Central memory CD8-positive, alpha-beta T cell (primary cell): ENCODE results near the gene PSMG2.

Experiments
- ATAC-seq: fragments of 150-1000 bp; cut with Tn5 transposase; replicated peaks from 2 replicates; pipeline ENCODE4 v1.10.0; 2022; ENCODE audit warnings: mild to moderate bottlenecking, moderate FRiP score, moderate number of reproducible peaks; ENCODE audit not compliant: poor library complexity, severe bottlenecking; ENCODE audit errors: extremely low read depth
- DNase-seq, 2 donors: peaks; one replicate each; pipeline ENCODE4 v3.0.0; 2021; ENCODE audit warnings: low spot score in 2 of 2
- H3K27ac Mint-ChIP-seq: one replicate; pipeline ENCODE4 v1.8.0; 2022; ENCODE audit warnings: low read depth, mild to moderate bottlenecking, moderate library complexity, mixed read lengths
- H3K27me3 Mint-ChIP-seq: one replicate; pipeline ENCODE4 v1.8.0; 2022; ENCODE audit warnings: mixed read lengths
- H3K36me3 Mint-ChIP-seq: one replicate; pipeline ENCODE4 v1.8.0; 2022; ENCODE audit warnings: mild to moderate bottlenecking, moderate library complexity, mixed read lengths; ENCODE audit not compliant: insufficient read depth
- H3K4me1 Mint-ChIP-seq: one replicate; pipeline ENCODE4 v1.8.0; 2022; ENCODE audit warnings: mixed read lengths
- H3K4me3 Mint-ChIP-seq: one replicate; pipeline ENCODE4 v1.8.0; 2022; ENCODE audit warnings: mild to moderate bottlenecking, moderate library complexity, mixed read lengths
- H3K9me3 Mint-ChIP-seq: one replicate; pipeline ENCODE4 v1.8.0; 2022; ENCODE audit warnings: mixed read lengths

PSMG2 gene

DNA sequence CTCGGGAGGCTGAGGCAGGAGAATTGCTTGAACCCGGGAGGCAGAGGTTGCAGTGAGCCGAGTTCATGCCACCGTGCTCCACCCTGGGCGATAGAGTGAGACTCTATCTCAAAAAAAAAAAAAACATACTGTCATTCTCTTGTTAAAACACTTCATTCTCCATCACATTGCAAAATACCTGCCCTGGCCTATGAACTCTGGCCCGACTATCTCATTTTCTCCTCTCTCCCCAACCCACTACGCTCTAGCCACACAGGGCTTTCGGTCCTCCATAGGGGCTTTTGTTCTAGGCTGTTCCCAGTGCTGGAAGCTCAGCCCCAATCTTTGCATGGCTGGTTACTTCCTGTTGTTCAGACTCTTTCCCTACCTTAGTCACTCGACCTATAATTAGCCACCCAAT lies 10.6 kb upstream of the PSMG2 start:
- H3K36me3 Mint-ChIP-seq, result peaks cover 9% of the 10 kb centered on the region
- no peaks in the 10 kb centered on the region for H3K27me3 Mint-ChIP-seq
- H3K9me3 Mint-ChIP-seq, result no peaks in the 10 kb centered on the region
- DNase-seq (no peak), ATAC-seq (no peak)
- H3K27ac Mint-ChIP-seq, result no peak overlapping the region
- no peaks in the 10 kb centered on the region for H3K4me1 Mint-ChIP-seq
- H3K4me3 Mint-ChIP-seq, result no peak overlapping the region

DNA sequence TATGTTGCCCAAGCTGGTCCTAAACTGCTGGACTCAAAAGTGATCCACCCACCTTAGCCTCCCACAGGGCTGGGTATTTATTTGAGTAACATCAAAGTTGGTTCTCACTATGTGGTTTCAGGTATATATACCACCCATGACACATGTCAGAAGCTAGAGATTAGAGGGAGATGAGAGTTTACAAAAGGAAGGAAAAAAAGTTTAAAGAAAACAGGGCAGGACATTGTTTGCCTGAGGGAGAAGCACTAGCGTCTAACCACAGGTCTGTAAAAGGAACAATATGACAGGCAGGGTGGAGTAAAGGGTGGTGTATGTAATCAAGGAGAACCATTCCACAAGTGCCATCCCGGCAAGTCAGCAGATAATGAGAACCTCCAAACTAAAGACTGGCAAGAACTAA lies 8.8 kb upstream of the PSMG2 start:
- Mint-ChIP-seq H3K36me3 (peaks cover 14% of the 10 kb centered on the region), H3K27me3 (no peaks in the 10 kb centered on the region), H3K27ac (no peak overlapping the region), H3K9me3 (no peaks in the 10 kb centered on the region), H3K4me1 (no peaks in the 10 kb centered on the region), H3K4me3 (no peak overlapping the region)
- no peak for ATAC-seq
- no peak for DNase-seq

DNA sequence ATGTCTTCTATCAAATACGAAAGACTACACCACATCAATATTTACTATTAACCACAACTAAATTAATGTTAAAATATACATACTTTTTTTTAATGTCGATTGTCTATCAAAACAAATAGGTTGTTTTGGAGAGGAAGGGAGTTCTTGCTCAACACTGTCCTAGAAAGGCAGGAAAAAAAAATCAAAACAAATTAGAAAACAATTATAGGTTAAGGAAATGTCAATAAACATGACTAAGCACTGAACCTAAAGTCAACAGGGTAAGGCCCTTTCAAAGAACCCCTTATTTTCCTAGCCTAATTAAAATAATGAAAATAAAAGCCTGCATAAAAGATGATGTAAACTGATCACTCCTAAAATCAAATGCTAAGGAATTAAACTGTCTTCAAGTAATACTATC lies 3.1 kb upstream of the PSMG2 start:
- ATAC-seq, result no peak
- DNase-seq, result no peak
- H3K4me1 Mint-ChIP-seq, result peaks cover 34% of the 10 kb centered on the region
- H3K36me3 Mint-ChIP-seq, result peaks cover 27% of the 10 kb centered on the region
- no peaks in the 10 kb centered on the region for H3K9me3 Mint-ChIP-seq
- no peak overlapping the region for H3K4me3 Mint-ChIP-seq
- H3K27ac Mint-ChIP-seq, result no peak overlapping the region
- H3K27me3 Mint-ChIP-seq, result no peaks in the 10 kb centered on the region

DNA sequence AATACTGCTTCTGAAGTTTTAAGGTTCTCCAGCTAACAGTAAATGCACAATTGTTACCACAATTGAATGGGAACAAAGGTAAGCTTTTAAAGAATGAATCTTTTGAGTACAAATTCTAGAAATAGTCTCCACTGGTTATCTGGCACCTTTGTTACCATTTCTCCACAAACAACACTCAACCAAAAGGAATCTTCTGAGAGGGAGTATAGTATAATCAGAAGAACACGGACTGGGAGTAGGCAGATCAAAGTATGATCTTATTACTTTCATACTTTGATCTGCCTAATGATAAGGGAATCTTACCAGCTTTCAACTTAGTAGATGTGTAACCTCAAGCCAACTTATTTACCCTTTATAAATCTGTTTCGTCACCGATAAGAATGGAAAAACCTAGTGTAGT lies 1.7 kb upstream of the PSMG2 start:
- Mint-ChIP-seq H3K27ac (peak overlapping the region; percentile 95), H3K9me3 (no peaks in the 10 kb centered on the region), H3K4me3 (peak overlapping the region; percentile 91), H3K4me1 (peaks cover 45% of the 10 kb centered on the region), H3K36me3 (peaks cover 30% of the 10 kb centered on the region), H3K27me3 (no peaks in the 10 kb centered on the region)
- ATAC-seq (no peak), DNase-seq (no peak)

DNA sequence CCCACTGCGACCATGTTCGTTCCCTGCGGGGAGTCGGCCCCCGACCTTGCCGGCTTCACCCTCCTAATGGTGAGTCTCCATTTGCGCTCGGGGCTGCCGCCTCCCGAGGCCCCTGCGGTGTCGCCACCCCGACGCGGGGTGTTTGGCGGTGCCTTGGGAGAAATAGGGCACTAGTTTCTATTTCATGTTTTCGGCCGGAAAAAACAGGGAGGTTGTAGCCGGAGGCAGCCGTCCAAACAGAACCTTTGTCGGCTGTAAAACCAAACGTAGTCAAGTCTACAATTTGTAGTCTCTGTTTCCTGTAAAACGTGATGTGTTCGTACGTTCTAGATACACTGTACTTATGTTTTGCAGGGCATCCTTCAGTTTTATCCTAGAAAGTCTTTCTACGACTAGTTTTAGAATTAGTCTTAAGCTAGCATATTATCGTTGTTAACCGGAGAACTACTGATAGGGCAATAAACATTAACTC lies 290 bp downstream of the PSMG2 start:
- Mint-ChIP-seq H3K27ac (peak overlapping the region; percentile 95), H3K36me3 (peaks cover 40% of the 10 kb centered on the region), H3K4me1 (peaks cover 50% of the 10 kb centered on the region), H3K4me3 (peak overlapping the region; percentile 91), H3K9me3 (no peaks in the 10 kb centered on the region), H3K27me3 (no peaks in the 10 kb centered on the region)
- DNase-seq, result no peak
- peak; percentile 55 for ATAC-seq

DNA sequence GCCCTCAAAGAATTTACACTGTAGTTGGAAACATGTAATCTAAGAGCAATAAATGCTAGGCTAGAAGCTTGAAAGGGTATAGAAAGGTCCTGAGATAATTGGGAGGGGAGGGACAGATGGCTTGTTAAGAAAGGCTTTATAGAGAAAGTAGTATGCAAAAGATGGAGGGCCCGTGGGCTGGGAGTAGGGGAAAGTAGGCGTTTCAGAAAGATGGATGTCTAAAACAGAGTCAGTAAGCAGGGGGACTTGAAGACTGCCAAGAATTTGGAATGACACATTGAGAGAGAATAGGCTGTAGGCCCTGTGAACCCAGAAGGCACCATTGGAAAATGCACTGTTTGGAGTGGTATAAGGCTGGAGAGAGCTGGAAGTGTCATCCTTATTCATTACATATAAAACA lies 822 bp downstream of the PSMG2 start:
- DNase-seq (no peak), ATAC-seq (no peak)
- Mint-ChIP-seq H3K9me3 (no peaks in the 10 kb centered on the region), H3K4me3 (peak overlapping the region; percentile 91), H3K4me1 (peaks cover 50% of the 10 kb centered on the region), H3K36me3 (peaks cover 42% of the 10 kb centered on the region), H3K27me3 (no peaks in the 10 kb centered on the region), H3K27ac (peak overlapping the region; percentile 95)

DNA sequence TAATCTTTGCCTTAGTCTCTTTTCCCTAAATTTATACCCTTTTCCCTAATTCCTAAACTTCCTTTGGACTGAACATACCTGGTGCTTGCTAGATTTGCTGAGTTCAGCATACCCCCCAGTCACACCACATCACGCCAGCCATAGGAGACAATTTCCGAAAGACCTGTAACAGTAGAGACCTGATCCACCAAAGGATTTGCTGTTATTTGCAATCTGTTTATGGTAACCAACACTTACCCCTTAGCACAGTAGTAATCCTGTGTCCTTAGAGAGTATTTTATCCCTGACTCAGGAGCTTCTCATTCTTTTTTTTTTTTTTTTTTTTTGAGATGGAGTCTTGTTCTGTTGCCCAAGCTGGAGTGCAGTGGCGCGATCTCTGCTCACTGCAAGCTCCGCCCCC lies 8.6 kb downstream of the PSMG2 start:
- no peak overlapping the region for H3K4me3 Mint-ChIP-seq
- no peak overlapping the region for H3K27ac Mint-ChIP-seq
- peaks cover 10% of the 10 kb centered on the region for H3K4me1 Mint-ChIP-seq
- no peaks in the 10 kb centered on the region for H3K9me3 Mint-ChIP-seq
- H3K27me3 Mint-ChIP-seq, result no peaks in the 10 kb centered on the region
- peaks cover 72% of the 10 kb centered on the region for H3K36me3 Mint-ChIP-seq
- DNase-seq (no peak), ATAC-seq (no peak)

DNA sequence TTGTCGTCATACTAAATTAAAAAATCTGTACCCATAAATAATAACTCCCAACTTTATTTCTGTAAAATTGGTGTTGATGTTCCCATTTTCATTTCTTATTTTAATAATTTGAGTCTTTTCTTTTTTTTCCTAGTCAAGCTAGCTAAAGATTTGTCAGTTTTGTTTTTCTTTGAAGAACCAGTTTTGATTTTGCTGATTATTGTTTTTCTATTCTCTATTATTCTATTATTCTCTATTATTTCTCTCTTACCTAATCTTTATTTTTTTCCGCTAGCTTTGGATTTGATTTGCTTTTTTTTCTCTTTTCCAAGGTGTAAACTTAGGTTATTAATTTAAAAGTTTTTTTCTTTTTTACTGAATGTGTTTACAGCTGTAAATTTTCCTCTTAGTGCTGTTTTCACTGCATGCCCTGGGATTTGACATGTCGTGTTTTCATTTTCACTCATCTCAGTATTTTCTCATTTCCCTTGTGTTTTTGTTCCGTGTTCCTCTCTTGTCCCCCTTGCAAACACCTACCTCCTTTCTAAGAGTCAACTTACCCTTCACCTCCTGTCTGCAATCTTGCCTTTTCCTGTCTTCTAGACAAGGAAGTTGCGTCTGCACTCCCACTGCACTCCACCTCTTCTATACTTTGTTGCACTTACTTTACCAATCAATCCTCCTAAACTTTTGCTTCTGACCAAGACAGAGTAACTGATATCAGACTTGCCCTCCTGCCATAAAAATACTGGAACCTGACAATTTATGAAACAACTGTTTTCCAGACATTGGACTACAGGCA lies 18.8 kb downstream of the PSMG2 start:
- no peak for ATAC-seq
- no peaks in the 10 kb centered on the region for H3K9me3 Mint-ChIP-seq
- H3K27me3 Mint-ChIP-seq, result no peaks in the 10 kb centered on the region
- H3K4me1 Mint-ChIP-seq, result peaks cover 4% of the 10 kb centered on the region
- H3K27ac Mint-ChIP-seq, result peak overlapping the region; percentile 1
- DNase-seq, result no peak
- H3K4me3 Mint-ChIP-seq, result no peak overlapping the region
- H3K36me3 Mint-ChIP-seq, result peaks cover 72% of the 10 kb centered on the region

DNA sequence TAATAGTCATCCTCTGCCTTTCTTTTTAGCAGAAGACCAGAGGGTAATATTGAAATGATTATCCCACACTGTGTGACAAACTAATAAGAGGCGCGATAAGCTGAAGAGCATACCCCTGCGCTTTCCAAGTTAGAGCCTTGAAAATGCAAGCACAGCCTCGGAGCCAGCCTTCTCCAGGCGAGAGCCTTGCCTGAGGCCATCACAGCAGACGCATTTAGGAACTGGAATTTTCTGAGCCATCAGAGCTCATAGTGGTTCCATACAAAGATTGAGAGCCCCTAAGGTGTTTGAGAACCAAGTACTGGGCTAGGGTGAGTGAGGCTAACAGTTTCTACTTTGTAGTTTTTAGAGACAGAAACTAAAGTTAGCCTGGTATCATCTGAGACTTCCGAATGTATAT lies 19.9 kb downstream of the PSMG2 start:
- no peak for DNase-seq
- no peak overlapping the region for H3K27ac Mint-ChIP-seq
- no peak overlapping the region for H3K4me3 Mint-ChIP-seq
- H3K36me3 Mint-ChIP-seq, result peaks cover 67% of the 10 kb centered on the region
- H3K9me3 Mint-ChIP-seq, result no peaks in the 10 kb centered on the region
- H3K4me1 Mint-ChIP-seq, result peaks cover 11% of the 10 kb centered on the region
- no peaks in the 10 kb centered on the region for H3K27me3 Mint-ChIP-seq
- no peak for ATAC-seq

DNA sequence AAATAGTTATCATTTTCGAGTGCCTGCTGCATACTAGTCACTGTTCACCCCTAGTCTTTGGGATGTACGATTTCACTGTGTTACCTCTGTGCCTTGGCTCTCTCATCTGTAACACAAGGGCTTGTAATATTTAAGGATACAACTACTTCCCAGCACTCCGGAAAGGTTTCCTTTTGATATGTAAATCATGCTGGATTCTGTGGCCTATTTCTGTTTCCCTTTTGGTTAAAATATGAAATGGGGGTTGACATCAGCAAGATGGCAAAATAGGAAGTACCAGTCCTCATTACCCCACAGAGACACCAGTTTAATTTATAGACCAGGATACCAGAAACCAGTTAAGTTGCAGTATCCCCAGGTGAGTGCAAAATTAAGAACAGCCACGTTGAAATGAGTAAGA lies 23.5 kb downstream of the PSMG2 start:
- no peaks in the 10 kb centered on the region for H3K9me3 Mint-ChIP-seq
- no peak for ATAC-seq
- H3K36me3 Mint-ChIP-seq, result peaks cover 36% of the 10 kb centered on the region
- no peak overlapping the region for H3K27ac Mint-ChIP-seq
- no peaks in the 10 kb centered on the region for H3K27me3 Mint-ChIP-seq
- peaks cover 11% of the 10 kb centered on the region for H3K4me1 Mint-ChIP-seq
- H3K4me3 Mint-ChIP-seq, result no peak overlapping the region
- DNase-seq, result no peak

DNA sequence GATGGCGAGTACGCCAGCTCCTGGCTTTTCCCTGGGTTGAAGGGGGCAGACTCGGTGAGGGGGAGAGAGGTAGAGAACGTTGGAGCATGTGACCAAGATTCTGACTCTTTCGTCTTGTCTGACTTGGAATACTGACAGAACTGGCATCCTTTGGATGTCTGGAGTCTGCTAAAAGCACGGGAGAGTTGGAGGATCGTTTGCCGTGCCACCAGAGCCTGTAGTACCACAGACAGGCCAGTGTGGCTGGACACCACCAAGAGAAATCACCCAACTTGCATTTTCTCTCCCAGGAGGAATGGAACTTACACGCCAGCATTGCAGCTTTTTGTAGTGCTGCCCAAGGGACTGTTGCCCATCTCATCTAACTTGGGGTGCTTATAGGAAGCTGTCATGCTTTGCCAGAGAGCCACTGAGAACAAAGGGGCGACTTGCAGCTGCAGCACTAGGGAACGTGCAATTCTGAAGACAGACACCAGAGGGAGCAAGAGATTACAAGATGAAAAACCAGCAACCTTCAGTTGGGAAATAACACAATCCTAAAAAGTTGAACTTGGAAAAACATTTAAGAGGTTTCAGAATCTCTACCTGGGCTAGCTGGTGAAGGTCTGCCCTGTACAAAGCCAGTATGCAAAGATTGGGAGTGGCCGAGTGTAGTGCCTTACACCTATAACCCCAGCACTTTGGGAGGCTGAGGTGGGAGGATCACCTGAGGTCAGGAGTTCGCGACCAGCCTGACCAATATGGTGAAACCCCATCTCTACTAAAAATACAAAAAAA lies 24.1 kb downstream of the PSMG2 start:
- H3K4me1 Mint-ChIP-seq, result peaks cover 11% of the 10 kb centered on the region
- peak; percentile 43 to 52 for DNase-seq
- no peaks in the 10 kb centered on the region for H3K9me3 Mint-ChIP-seq
- H3K27me3 Mint-ChIP-seq, result no peaks in the 10 kb centered on the region
- H3K36me3 Mint-ChIP-seq, result peaks cover 31% of the 10 kb centered on the region
- ATAC-seq, result no peak
- H3K27ac Mint-ChIP-seq, result no peak overlapping the region
- H3K4me3 Mint-ChIP-seq, result no peak overlapping the region

DNA sequence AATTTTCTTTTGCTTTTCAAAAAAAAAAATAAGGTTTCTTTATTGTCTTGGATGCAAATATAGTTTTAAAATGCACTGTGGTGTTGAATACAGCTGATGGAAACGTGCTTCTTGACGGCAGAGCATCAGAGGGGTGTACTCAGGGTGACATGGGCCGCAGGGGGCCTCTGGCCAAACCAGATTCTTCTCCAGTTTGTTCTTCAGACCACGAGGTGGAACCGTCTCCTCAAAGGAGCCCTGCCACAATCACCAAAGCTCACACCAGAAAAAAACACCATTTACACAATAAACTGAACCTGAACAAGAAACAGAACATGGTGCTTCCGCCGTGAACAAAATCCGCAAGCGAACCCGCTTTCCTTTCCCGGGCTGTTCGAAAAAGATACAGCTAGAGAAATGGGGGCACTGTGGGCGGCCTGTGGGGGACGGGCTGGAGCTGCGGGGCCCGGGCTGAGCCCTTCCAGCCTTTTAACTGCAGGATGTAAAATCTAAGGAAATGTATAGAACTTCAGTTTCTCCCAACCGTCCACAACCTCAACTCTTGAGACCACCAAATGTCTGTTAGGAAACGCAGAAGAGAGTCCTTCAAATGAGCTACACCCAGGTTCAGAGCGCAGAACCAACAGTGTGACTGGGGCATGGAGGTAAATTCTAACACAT lies 34.5 kb downstream of the PSMG2 start:
- Mint-ChIP-seq H3K36me3 (no peaks in the 10 kb centered on the region), H3K27me3 (no peaks in the 10 kb centered on the region), H3K4me3 (no peak overlapping the region), H3K9me3 (no peaks in the 10 kb centered on the region), H3K27ac (no peak overlapping the region), H3K4me1 (no peaks in the 10 kb centered on the region)
- ATAC-seq (no peak), DNase-seq (no peak)
